K562 (cell line): ENCODE measurements around the gene EFCAB9. TPM values are rescaled to one million over a fixed set of nuclear protein-coding genes. Genes with fewer than 3 reads are reported as not detected.

Source experiments
- AFF1 ChIP-seq, 2 experiments: fragments of 450-650 bp; IDR thresholded peaks; 2 replicates each; pipeline ENCODE4 v1.6.1; 2018; ENCODE audit warnings: mild to moderate bottlenecking in 2 of 2, low read depth in 1 of 2; ENCODE audit not compliant: partially characterized antibody in 2 of 2
- BRF2 ChIP-seq: IDR thresholded peaks from 3 replicates; pipeline ENCODE4 v1.6.1; 2011; ENCODE audit warnings: borderline replicate concordance, mild to moderate bottlenecking; ENCODE audit not compliant: insufficient read length, insufficient read depth
- ETV1 ChIP-seq: fragments of 450-650 bp; conservative IDR thresholded peaks from 2 replicates; pipeline ENCODE4 v1.6.1; 2016; ENCODE audit warnings: missing genetic modification characterization, control low read depth, low read depth, missing compliant biosample characterization
- FOSL1 ChIP-seq: fragments of 200-800 bp; sonication (Bioruptor generic); conservative IDR thresholded peaks from 2 replicates; pipeline ENCODE4 v1.6.1; 2016; ENCODE audit warnings: missing genetic modification characterization, missing compliant biosample characterization
- GTF2E2 ChIP-seq: fragments of 200-800 bp; sonication (Bioruptor generic); IDR thresholded peaks from 2 replicates; pipeline ENCODE4 v1.6.1; 2016; ENCODE audit warnings: missing genetic modification characterization, missing compliant biosample characterization
- HDAC2 ChIP-seq: fragments of 450-650 bp; IDR thresholded peaks from 2 replicates; pipeline ENCODE4 v1.6.1; 2016; ENCODE audit warnings: mild to moderate bottlenecking
- HDAC8 ChIP-seq: fragments of 450-650 bp; IDR thresholded peaks from 2 replicates; pipeline ENCODE4 v1.6.1; 2016; ENCODE audit warnings: mild to moderate bottlenecking, missing genetic modification characterization, moderate library complexity, missing compliant biosample characterization
- KDM1A ChIP-seq, 2 experiments: fragments of 450-650 bp; IDR thresholded peaks; 2 replicates each; pipeline ENCODE4 v1.6.1; 2016; ENCODE audit warnings: mild to moderate bottlenecking in 2 of 2
- PBX2 ChIP-seq, 2 experiments: IDR thresholded peaks in 1 of 2; conservative IDR thresholded peaks in 1 of 2; 2 replicates each; pipeline ENCODE4 v1.6.1; 2016; ENCODE audit warnings: low read depth in 2 of 2, mild to moderate bottlenecking in 1 of 2, missing compliant biosample characterization in 1 of 2, missing genetic modification characterization in 1 of 2, moderate library complexity in 1 of 2
- ZNF384 ChIP-seq: IDR thresholded peaks from 2 replicates; pipeline ENCODE4 v1.6.1; 2012; ENCODE audit warnings: low read depth, low read length, improper control_type of control experiment
- ZNF780A ChIP-seq: fragments of 250-450 bp; sonication (Bioruptor Pico); IDR thresholded peaks from 2 replicates; pipeline ENCODE4 v1.5.0; 2021; ENCODE audit warnings: mild to moderate bottlenecking
- polyA plus RNA-seq, 8 experiments: library from polyadenylated mRNA; depleted of rRNA in 4 of 8; stranded (reverse) in 5 of 8; unstranded in 3 of 8; fragments of >200 nt; fragmentation: Nextera tagmentation in 2 of 8; fragmentation: Illumina TruSeq in 1 of 8; extraction: Ambion mirVana in 2 of 8; extraction: Trizol in 1 of 8; gene quantifications; 2 replicates each; pipeline versions ENCODE4 v1.2.1 to v1.2.3, GENCODE V29; 2011 to 2014; ENCODE audit warnings: inconsistent platforms in 1 of 8, missing spikeins in 1 of 8
- total RNA-seq, 7 experiments: library from RNA; depleted of rRNA in 6 of 7; stranded (reverse); fragments of >200 nt in 6 of 7; fragmentation: Illumina TruSeq in 2 of 7; extraction: Trizol in 2 of 7; gene quantifications; 2 replicates each; pipeline versions ENCODE4 v1.2.1 to v1.2.3, GENCODE V29; 2011 to 2021; ENCODE audit warnings: low replicate concordance in 1 of 7

Gene EFCAB9
- total and polyA plus RNA-seq, 9 of the 15 experiments (the other 6 are each of a cell fraction or from before 2014, with no cell fraction given): not detected

GRCh38 chr5:172187118-172188032, 6.6 kb upstream of the EFCAB9 start (continued):
- TF ChIP-seq ZNF780A (CRISPR knock-in tag) (no peak), ETV1 (tag) (peak; percentile 57; the same call in 1 of the 2 replicates), KDM1A (IDR thresholded peaks at IDR 0.05) (peak; percentile 62 to 75), HDAC2 (0 out of 2 replicates have a peak, but pooled peaks have one; percentile 17), HDAC8 (no peak), GTF2E2 (tag) (no peak), BRF2 (no peak), PBX2 (CRISPR knock-in tag; IDR thresholded peaks at IDR 0.05; ENCODE audit: low read depth) (no peak), PBX2 (tag; conservative IDR thresholded peaks at IDR 0.05; ENCODE audit: low read depth) (no peak), FOSL1 (tag) (peak; percentile 57), ZNF384 (no peak), AFF1 (IDR thresholded peaks at IDR 0.05; ENCODE audit: low read depth in 1 of 2, partially characterized antibody in 2 of 2) (no peak)
